GM23338 (cell line): ENCODE measurements around the gene OR4K13. TPM values are rescaled to one million over a fixed set of nuclear protein-coding genes. Genes with fewer than 3 reads are reported as not detected.

ENCODE experiments used
- ATAC-seq: fragments of 200-7000 bp; cut with Tn5 transposase; 3 replicates; pipeline ENCODE4 v1.9.1; 2020
- DNase-seq: peaks from one replicate; pipeline ENCODE4 v3.0.0-alpha.2; 2015; ENCODE audit warnings: low spot score
- H2AFZ ChIP-seq: fragments of 200-600 bp; sonication (generic); 2 replicates; pipeline ENCODE4 v1.8.0; 2016; ENCODE audit warnings: antibody characterized with exemption, mild to moderate bottlenecking, moderate library complexity
- H3F3A ChIP-seq: fragments of 200-600 bp; sonication (generic); replicated peaks from 2 replicates; pipeline ENCODE4 v1.8.0; 2017; ENCODE audit warnings: antibody characterized with exemption, mixed run types, low read depth
- H3K27ac ChIP-seq: fragments of 200-600 bp; sonication (generic); 2 replicates; pipeline ENCODE4 v1.6.1; 2016; ENCODE audit warnings: low read depth
- H3K27me3 ChIP-seq: fragments of 200-600 bp; sonication (generic); 2 replicates; pipeline ENCODE4 v1.8.0; 2016; ENCODE audit warnings: mild to moderate bottlenecking, mixed run types, moderate library complexity; ENCODE audit not compliant: insufficient read depth
- H3K36me3 ChIP-seq: fragments of 200-600 bp; sonication (generic); 2 replicates; pipeline ENCODE4 v1.8.0; 2016; ENCODE audit warnings: mild to moderate bottlenecking; ENCODE audit not compliant: insufficient read depth
- H3K4me1 ChIP-seq: fragments of 200-600 bp; sonication (generic); 2 replicates; pipeline ENCODE4 v1.8.0; 2016; ENCODE audit warnings: mild to moderate bottlenecking, moderate library complexity; ENCODE audit not compliant: insufficient read depth
- H3K4me2 ChIP-seq: fragments of 200-600 bp; sonication (generic); 2 replicates; pipeline ENCODE4 v1.7.1; 2017; ENCODE audit warnings: mixed run types
- H3K4me3 ChIP-seq: fragments of 200-600 bp; sonication (generic); 2 replicates; pipeline ENCODE4 v1.6.1; 2016; ENCODE audit warnings: mixed run types
- H3K79me2 ChIP-seq: fragments of 200-600 bp; sonication (generic); replicated peaks from 2 replicates; pipeline ENCODE4 v1.8.0; 2017; ENCODE audit warnings: mild to moderate bottlenecking; ENCODE audit not compliant: insufficient read depth
- H3K9me2 ChIP-seq: fragments of 200-600 bp; sonication (generic); 2 replicates; pipeline ENCODE4 v1.8.0; 2017; ENCODE audit not compliant: insufficient read depth
- H4K20me1 ChIP-seq: fragments of 200-600 bp; sonication (generic); replicated peaks from 2 replicates; pipeline ENCODE4 v1.8.0; 2017; ENCODE audit warnings: mild to moderate bottlenecking; ENCODE audit not compliant: insufficient read depth
- H3K27ac Mint-ChIP-seq: 2 replicates; pipeline ENCODE4 v1.8.0; 2020; ENCODE audit warnings: inconsistent platforms, mild to moderate bottlenecking, moderate library complexity, mixed read lengths
- H3K27me3 Mint-ChIP-seq: 3 replicates; pipeline ENCODE4 v1.8.0; 2022; ENCODE audit warnings: low read depth, mild to moderate bottlenecking, moderate library complexity, mixed read lengths, inconsistent platforms; ENCODE audit not compliant: insufficient read depth, poor library complexity
- H3K36me3 Mint-ChIP-seq: 3 replicates; pipeline ENCODE4 v1.8.0; 2021; ENCODE audit warnings: low read depth, mild to moderate bottlenecking, inconsistent platforms, moderate library complexity, mixed read lengths
- H3K4me1 Mint-ChIP-seq: 3 replicates; pipeline ENCODE4 v1.8.0; 2020; ENCODE audit warnings: mild to moderate bottlenecking, inconsistent platforms, mixed read lengths
- H3K4me3 Mint-ChIP-seq: 3 replicates; pipeline ENCODE4 v1.8.0; 2021; ENCODE audit warnings: moderate library complexity, mild to moderate bottlenecking, inconsistent platforms, mixed read lengths
- H3K9me3 Mint-ChIP-seq: 3 replicates; pipeline ENCODE4 v1.8.0; 2020; ENCODE audit warnings: moderate library complexity, mild to moderate bottlenecking, inconsistent platforms, mixed read lengths
- CREB1 ChIP-seq: fragments of 250-450 bp; sonication (Bioruptor Pico); IDR thresholded peaks from 2 replicates; pipeline ENCODE4 v1.5.0; 2020; ENCODE audit warnings: low read depth, mild to moderate bottlenecking, moderate library complexity
- ETS1 ChIP-seq: IDR thresholded peaks from 2 replicates; pipeline ENCODE4 v1.6.1; 2016; ENCODE audit warnings: antibody characterized with exemption
- EZH2 ChIP-seq: fragments of 200-600 bp; sonication (generic); IDR thresholded peaks from one replicate; pipeline ENCODE4 v1.8.0; 2017; ENCODE audit warnings: antibody characterized with exemption, mild to moderate bottlenecking, low read depth; ENCODE audit not compliant: unreplicated experiment
- EZH2phosphoT487 ChIP-seq: fragments of 200-600 bp; sonication (generic); IDR thresholded peaks from one replicate; pipeline ENCODE4 v1.8.1; 2018; ENCODE audit warnings: antibody characterized with exemption; ENCODE audit not compliant: unreplicated experiment
- NANOG ChIP-seq: IDR thresholded peaks from 2 replicates; pipeline ENCODE4 v1.6.1; 2016; ENCODE audit warnings: antibody characterized with exemption, borderline replicate concordance
- POLR2AphosphoS5 ChIP-seq: IDR thresholded peaks from 2 replicates; pipeline ENCODE4 v1.6.1; 2016; ENCODE audit warnings: antibody characterized with exemption, low read depth
- REST ChIP-seq: IDR thresholded peaks from one replicate; pipeline ENCODE4 v1.6.1; 2018; ENCODE audit warnings: antibody characterized with exemption; ENCODE audit not compliant: unreplicated experiment
- ZNF331 ChIP-seq: fragments of 250-450 bp; sonication (Bioruptor Pico); IDR thresholded peaks from 2 replicates; pipeline ENCODE4 v1.5.0; 2020; ENCODE audit warnings: low read depth, mild to moderate bottlenecking, moderate library complexity
- polyA plus RNA-seq: library from polyadenylated mRNA; unstranded; fragments of >200 nt; fragmentation: Nextera tagmentation; extraction: Ambion mirVana; gene quantifications from 2 replicates; pipeline ENCODE4 v1.2.1, GENCODE V29; 2016
- total RNA-seq: library from RNA; depleted of rRNA; stranded (reverse); fragments of >200 nt; shearing (Covaris generic); gene quantifications from 2 replicates; pipeline ENCODE4 v1.2.3, GENCODE V29; 2014
- TF ChIP-seq, protein P1 (sequence below), 2 experiments: fragments of 200-600 bp in 1 of 2; sonication (generic) in 1 of 2; conservative IDR thresholded peaks; 2 replicates each; pipeline versions ENCODE4 v1.5.1 to v1.6.1; 2016 to 2017; ENCODE audit warnings: antibody characterized with exemption in 2 of 2, low read depth in 2 of 2, mild to moderate bottlenecking in 2 of 2, moderate library complexity in 1 of 2
- TF ChIP-seq, protein P2 (sequence below): fragments of 250-450 bp; sonication (Bioruptor Pico); IDR thresholded peaks from 2 replicates; pipeline ENCODE4 v1.5.0; 2020; ENCODE audit warnings: mild to moderate bottlenecking, moderate library complexity

The OR4K13 gene
- total and polyA plus RNA-seq, 2 experiments from 2014 or later = not detected

DNA sequence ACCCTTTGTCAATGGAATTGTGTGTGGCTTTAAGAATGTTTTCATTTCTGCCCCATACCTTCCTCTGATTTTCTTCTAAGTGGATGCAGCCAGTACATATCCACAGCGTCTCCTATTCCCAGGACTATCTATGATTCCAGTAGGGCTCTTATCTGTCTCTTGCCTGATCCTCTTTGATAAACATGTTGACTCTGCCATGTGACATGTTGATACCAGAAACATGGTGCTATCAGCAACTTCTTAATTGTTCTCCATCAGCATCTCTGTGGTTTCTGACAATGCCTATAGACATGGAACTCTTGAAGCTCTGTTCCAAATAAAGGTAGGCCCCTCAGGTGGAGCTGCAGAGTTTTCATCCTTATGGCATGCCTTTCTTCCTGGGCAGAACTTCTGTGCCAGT is 12.4 kb upstream of the OR4K13 start:
- Histone ChIP-seq H3F3A (no peaks in the 10 kb centered on the region), H2AFZ (no peak overlapping the region), H3K27ac (no peak overlapping the region), H3K36me3 (peaks cover 7% of the 10 kb centered on the region; the same call in 1 of the 2 replicates), H3K79me2 (no peaks in the 10 kb centered on the region), H3K9me2 (no peaks in the 10 kb centered on the region), H4K20me1 (no peaks in the 10 kb centered on the region), H3K4me2 (no peak overlapping the region), H3K4me3 (no peak overlapping the region), H3K27me3 (no peaks in the 10 kb centered on the region), H3K4me1 (no peaks in the 10 kb centered on the region)
- no peak for DNase-seq
- no peak for ATAC-seq
- Mint-ChIP-seq H3K27ac (no peak overlapping the region), H3K36me3 (peaks cover 18% of the 10 kb centered on the region; the same call in 2 of the 3 replicates), H3K9me3 (peaks cover 82% of the 10 kb centered on the region), H3K27me3 (peaks cover 6% of the 10 kb centered on the region), H3K4me1 (no peaks in the 10 kb centered on the region), H3K4me3 (no peak overlapping the region)
- TF ChIP-seq, protein P1, sequence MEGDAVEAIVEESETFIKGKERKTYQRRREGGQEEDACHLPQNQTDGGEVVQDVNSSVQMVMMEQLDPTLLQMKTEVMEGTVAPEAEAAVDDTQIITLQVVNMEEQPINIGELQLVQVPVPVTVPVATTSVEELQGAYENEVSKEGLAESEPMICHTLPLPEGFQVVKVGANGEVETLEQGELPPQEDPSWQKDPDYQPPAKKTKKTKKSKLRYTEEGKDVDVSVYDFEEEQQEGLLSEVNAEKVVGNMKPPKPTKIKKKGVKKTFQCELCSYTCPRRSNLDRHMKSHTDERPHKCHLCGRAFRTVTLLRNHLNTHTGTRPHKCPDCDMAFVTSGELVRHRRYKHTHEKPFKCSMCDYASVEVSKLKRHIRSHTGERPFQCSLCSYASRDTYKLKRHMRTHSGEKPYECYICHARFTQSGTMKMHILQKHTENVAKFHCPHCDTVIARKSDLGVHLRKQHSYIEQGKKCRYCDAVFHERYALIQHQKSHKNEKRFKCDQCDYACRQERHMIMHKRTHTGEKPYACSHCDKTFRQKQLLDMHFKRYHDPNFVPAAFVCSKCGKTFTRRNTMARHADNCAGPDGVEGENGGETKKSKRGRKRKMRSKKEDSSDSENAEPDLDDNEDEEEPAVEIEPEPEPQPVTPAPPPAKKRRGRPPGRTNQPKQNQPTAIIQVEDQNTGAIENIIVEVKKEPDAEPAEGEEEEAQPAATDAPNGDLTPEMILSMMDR (conservative IDR thresholded peaks at IDR 0.05; ENCODE audit: low read depth in 2 of 2) = no peak
- TF ChIP-seq ETS1 = no peak
- TF ChIP-seq, protein P2, sequence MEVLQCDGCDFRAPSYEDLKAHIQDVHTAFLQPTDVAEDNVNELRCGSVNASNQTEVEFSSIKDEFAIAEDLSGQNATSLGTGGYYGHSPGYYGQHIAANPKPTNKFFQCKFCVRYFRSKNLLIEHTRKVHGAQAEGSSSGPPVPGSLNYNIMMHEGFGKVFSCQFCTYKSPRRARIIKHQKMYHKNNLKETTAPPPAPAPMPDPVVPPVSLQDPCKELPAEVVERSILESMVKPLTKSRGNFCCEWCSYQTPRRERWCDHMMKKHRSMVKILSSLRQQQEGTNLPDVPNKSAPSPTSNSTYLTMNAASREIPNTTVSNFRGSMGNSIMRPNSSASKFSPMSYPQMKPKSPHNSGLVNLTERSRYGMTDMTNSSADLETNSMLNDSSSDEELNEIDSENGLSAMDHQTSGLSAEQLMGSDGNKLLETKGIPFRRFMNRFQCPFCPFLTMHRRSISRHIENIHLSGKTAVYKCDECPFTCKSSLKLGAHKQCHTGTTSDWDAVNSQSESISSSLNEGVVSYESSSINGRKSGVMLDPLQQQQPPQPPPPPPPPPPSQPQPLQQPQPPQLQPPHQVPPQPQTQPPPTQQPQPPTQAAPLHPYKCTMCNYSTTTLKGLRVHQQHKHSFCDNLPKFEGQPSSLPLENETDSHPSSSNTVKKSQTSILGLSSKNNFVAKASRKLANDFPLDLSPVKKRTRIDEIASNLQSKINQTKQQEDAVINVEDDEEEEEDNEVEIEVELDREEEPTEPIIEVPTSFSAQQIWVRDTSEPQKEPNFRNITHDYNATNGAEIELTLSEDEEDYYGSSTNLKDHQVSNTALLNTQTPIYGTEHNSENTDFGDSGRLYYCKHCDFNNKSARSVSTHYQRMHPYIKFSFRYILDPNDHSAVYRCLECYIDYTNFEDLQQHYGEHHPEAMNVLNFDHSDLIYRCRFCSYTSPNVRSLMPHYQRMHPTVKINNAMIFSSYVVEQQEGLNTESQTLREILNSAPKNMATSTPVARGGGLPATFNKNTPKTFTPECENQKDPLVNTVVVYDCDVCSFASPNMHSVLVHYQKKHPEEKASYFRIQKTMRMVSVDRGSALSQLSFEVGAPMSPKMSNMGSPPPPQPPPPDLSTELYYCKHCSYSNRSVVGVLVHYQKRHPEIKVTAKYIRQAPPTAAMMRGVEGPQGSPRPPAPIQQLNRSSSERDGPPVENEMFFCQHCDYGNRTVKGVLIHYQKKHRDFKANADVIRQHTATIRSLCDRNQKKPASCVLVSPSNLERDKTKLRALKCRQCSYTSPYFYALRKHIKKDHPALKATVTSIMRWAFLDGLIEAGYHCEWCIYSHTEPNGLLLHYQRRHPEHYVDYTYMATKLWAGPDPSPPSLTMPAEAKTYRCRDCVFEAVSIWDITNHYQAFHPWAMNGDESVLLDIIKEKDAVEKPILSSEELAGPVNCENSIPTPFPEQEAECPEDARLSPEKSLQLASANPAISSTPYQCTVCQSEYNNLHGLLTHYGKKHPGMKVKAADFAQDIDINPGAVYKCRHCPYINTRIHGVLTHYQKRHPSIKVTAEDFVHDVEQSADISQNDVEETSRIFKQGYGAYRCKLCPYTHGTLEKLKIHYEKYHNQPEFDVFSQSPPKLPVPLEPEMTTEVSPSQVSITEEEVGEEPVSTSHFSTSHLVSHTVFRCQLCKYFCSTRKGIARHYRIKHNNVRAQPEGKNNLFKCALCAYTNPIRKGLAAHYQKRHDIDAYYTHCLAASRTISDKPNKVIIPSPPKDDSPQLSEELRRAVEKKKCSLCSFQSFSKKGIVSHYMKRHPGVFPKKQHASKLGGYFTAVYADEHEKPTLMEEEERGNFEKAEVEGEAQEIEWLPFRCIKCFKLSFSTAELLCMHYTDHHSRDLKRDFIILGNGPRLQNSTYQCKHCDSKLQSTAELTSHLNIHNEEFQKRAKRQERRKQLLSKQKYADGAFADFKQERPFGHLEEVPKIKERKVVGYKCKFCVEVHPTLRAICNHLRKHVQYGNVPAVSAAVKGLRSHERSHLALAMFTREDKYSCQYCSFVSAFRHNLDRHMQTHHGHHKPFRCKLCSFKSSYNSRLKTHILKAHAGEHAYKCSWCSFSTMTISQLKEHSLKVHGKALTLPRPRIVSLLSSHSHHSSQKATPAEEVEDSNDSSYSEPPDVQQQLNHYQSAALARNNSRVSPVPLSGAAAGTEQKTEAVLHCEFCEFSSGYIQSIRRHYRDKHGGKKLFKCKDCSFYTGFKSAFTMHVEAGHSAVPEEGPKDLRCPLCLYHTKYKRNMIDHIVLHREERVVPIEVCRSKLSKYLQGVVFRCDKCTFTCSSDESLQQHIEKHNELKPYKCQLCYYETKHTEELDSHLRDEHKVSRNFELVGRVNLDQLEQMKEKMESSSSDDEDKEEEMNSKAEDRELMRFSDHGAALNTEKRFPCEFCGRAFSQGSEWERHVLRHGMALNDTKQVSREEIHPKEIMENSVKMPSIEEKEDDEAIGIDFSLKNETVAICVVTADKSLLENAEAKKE (CRISPR knock-in tag) = no peak
- no peak for TF ChIP-seq POLR2AphosphoS5
- no peak for TF ChIP-seq EZH2phosphoT487
- no peak for TF ChIP-seq EZH2
- TF ChIP-seq ZNF331 (CRISPR knock-in tag) = no peak
- TF ChIP-seq NANOG = no peak
- no peak for TF ChIP-seq CREB1 (CRISPR knock-in tag)
- TF ChIP-seq REST = no peak
